Loucy (cell line): Measurements from ENCODE around the gene DHRS3.

Experiments used
- H2AFZ ChIP-seq: fragments of 200-600 bp; sonication (generic); 2 replicates; pipeline ENCODE4 v1.6.0; 2016; ENCODE audit warnings: antibody characterized with exemption, mild to moderate bottlenecking, low read length, moderate library complexity
- H3F3A ChIP-seq: fragments of 200-600 bp; 2 replicates; pipeline ENCODE4 v1.6.0; 2016; ENCODE audit warnings: antibody characterized with exemption, low read depth, mild to moderate bottlenecking
- H3K27me3 ChIP-seq: fragments of 200-600 bp; sonication (generic); 2 replicates; pipeline ENCODE4 v1.6.1; 2014; ENCODE audit warnings: low read length, mild to moderate bottlenecking; ENCODE audit not compliant: insufficient read depth, poor library complexity, severe bottlenecking
- H3K36me3 ChIP-seq: fragments of 200-600 bp; sonication (generic); 2 replicates; pipeline ENCODE4 v1.6.1; 2016; ENCODE audit warnings: low read length; ENCODE audit not compliant: insufficient read depth
- H3K4me1 ChIP-seq: fragments of 200-600 bp; sonication (generic); 2 replicates; pipeline ENCODE4 v1.5.1; 2014; ENCODE audit warnings: low read length, mild to moderate bottlenecking; ENCODE audit not compliant: insufficient read depth, poor library complexity, severe bottlenecking
- H3K4me2 ChIP-seq: fragments of 200-600 bp; sonication (generic); 2 replicates; pipeline ENCODE4 v1.6.0; 2014; ENCODE audit warnings: antibody characterized with exemption, low read length, low read depth, mild to moderate bottlenecking; ENCODE audit not compliant: poor library complexity, severe bottlenecking
- H3K4me3 ChIP-seq: fragments of 200-600 bp; sonication (generic); 2 replicates; pipeline ENCODE4 v1.5.1; 2014; ENCODE audit warnings: low read length, mild to moderate bottlenecking, mixed read lengths; ENCODE audit not compliant: poor library complexity, severe bottlenecking
- H3K79me2 ChIP-seq: fragments of 200-600 bp; sonication (generic); 2 replicates; pipeline ENCODE4 v1.6.1; 2014; ENCODE audit warnings: low read length; ENCODE audit not compliant: insufficient read depth
- H3K9ac ChIP-seq: fragments of 200-600 bp; sonication (generic); 2 replicates; pipeline ENCODE4 v1.6.0; 2014; ENCODE audit warnings: mild to moderate bottlenecking, low read depth, low read length, moderate library complexity; ENCODE audit not compliant: poor library complexity, severe bottlenecking
- H3K9me2 ChIP-seq: fragments of 200-600 bp; sonication (generic); replicated peaks from 2 replicates; pipeline ENCODE4 v1.6.1; 2016; ENCODE audit warnings: low read depth, low read length, mixed read lengths
- H3K9me3 ChIP-seq: fragments of 200-600 bp; sonication (generic); 2 replicates; pipeline ENCODE4 v1.6.1; 2014; ENCODE audit warnings: mild to moderate bottlenecking, antibody characterized with exemption, low read length, low read depth; ENCODE audit not compliant: insufficient read depth
- H4K20me1 ChIP-seq: fragments of 200-600 bp; sonication (generic); 2 replicates; pipeline ENCODE4 v1.6.0; 2014; ENCODE audit warnings: antibody characterized with exemption, low read length, mild to moderate bottlenecking; ENCODE audit not compliant: insufficient read depth, poor library complexity, severe bottlenecking
- EZH2phosphoT487 ChIP-seq: fragments of 200-600 bp; IDR thresholded peaks from 2 replicates; pipeline ENCODE4 v1.6.1; 2018; ENCODE audit warnings: antibody characterized with exemption, mild to moderate bottlenecking, moderate library complexity, borderline replicate concordance
- TF ChIP-seq, protein P1 (sequence below): fragments of 200-600 bp; sonication (generic); conservative IDR thresholded peaks from 2 replicates; pipeline ENCODE4 v1.5.1; 2014; ENCODE audit warnings: mild to moderate bottlenecking, antibody characterized with exemption, low read length

Gene DHRS3

GRCh38 chr1:12556368-12556930, 61.6 kb downstream of the DHRS3 start:
- Histone ChIP-seq H3K9ac (no peak overlapping the region), H2AFZ (no peak overlapping the region)

GRCh38 chr1:12555411-12556367, 62.3 kb downstream of the DHRS3 start:
- no peaks in the 10 kb centered on the region for H4K20me1 ChIP-seq
- no peak overlapping the region for H3K4me2 ChIP-seq
- no peak overlapping the region for H2AFZ ChIP-seq
- H3K36me3 ChIP-seq, result no peaks in the 10 kb centered on the region
- H3K4me3 ChIP-seq, result no peak overlapping the region
- H3K4me1 ChIP-seq, result no peaks in the 10 kb centered on the region
- H3K9me2 ChIP-seq, result no peaks in the 10 kb centered on the region
- no peaks in the 10 kb centered on the region for H3K79me2 ChIP-seq
- no peak overlapping the region for H3K9ac ChIP-seq
- H3F3A ChIP-seq, result no peaks in the 10 kb centered on the region
- no peaks in the 10 kb centered on the region for H3K9me3 ChIP-seq
- H3K27me3 ChIP-seq, result no peaks in the 10 kb centered on the region
- TF ChIP-seq, protein P1, sequence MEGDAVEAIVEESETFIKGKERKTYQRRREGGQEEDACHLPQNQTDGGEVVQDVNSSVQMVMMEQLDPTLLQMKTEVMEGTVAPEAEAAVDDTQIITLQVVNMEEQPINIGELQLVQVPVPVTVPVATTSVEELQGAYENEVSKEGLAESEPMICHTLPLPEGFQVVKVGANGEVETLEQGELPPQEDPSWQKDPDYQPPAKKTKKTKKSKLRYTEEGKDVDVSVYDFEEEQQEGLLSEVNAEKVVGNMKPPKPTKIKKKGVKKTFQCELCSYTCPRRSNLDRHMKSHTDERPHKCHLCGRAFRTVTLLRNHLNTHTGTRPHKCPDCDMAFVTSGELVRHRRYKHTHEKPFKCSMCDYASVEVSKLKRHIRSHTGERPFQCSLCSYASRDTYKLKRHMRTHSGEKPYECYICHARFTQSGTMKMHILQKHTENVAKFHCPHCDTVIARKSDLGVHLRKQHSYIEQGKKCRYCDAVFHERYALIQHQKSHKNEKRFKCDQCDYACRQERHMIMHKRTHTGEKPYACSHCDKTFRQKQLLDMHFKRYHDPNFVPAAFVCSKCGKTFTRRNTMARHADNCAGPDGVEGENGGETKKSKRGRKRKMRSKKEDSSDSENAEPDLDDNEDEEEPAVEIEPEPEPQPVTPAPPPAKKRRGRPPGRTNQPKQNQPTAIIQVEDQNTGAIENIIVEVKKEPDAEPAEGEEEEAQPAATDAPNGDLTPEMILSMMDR, result no peak
- TF ChIP-seq EZH2phosphoT487, result no peak

More at GRCh38 chr1:12556368-12556930, 61.6 kb downstream of the DHRS3 start:
- Histone ChIP-seq H4K20me1 (no peaks in the 10 kb centered on the region), H3K4me3 (no peak overlapping the region), H3K4me1 (no peaks in the 10 kb centered on the region), H3K4me2 (no peak overlapping the region), H3K36me3 (no peaks in the 10 kb centered on the region), H3K79me2 (no peaks in the 10 kb centered on the region), H3K27me3 (no peaks in the 10 kb centered on the region), H3K9me2 (no peaks in the 10 kb centered on the region), H3F3A (no peaks in the 10 kb centered on the region), H3K9me3 (no peaks in the 10 kb centered on the region)
- TF ChIP-seq EZH2phosphoT487, result no peak
- TF ChIP-seq, protein P1, result no peak

DNA sequence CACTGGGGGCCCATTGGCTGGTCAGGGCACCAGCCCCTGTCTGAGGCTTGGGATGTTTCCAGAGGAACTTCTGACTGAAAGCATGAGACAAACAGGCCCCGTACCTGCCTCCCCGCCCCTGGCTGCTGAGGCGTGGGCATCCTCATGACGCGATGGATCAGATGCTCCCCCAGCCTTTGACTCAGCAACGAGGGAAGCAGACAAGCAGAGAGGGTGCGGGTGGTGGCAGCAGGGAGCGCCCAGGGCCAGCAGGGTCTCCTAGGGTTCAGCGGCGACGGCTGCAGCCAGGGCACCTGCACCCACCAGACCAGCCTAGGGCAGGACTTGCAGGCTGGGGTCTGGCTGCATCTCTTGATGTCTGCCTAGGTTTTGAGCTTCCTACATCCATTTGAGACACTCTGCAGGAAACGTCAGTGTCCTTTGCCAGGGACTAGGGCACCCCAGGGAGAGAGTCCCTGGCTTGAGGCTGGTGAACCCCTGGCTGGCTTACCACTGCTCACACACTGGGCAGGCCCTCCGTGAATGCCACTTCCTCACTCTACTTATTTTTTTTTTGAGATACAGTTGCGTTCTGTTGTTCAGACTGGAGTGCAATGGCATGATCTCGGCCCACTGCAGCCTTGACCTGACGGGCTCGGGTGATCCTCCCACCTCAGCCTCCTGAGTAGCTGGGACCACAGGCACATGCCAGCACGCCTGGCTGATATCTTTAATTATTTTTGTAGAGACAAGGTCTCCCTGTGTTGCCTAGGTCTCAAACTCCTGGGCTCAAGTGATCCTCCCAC, 63.3 kb downstream of the DHRS3 start:
- no peak overlapping the region for H3K4me2 ChIP-seq
- H3K27me3 ChIP-seq, result no peaks in the 10 kb centered on the region
- no peak overlapping the region for H2AFZ ChIP-seq
- H4K20me1 ChIP-seq, result no peaks in the 10 kb centered on the region
- H3K4me1 ChIP-seq, result no peaks in the 10 kb centered on the region
- no peaks in the 10 kb centered on the region for H3K9me2 ChIP-seq
- TF ChIP-seq EZH2phosphoT487, result no peak
- TF ChIP-seq, protein P1, result no peak
- H3K79me2 ChIP-seq, result no peaks in the 10 kb centered on the region
- no peaks in the 10 kb centered on the region for H3K36me3 ChIP-seq
- H3K9me3 ChIP-seq, result no peaks in the 10 kb centered on the region
- no peak overlapping the region for H3K4me3 ChIP-seq
- no peak overlapping the region for H3K9ac ChIP-seq
- H3F3A ChIP-seq, result no peaks in the 10 kb centered on the region
